SK-N-DZ (cell line): ENCODE results near the gene KCNMA1.
A peak's percentile ranks its signal among the peaks of the same experiment; 100 is the strongest.

ENCODE experiments used
- DNase-seq: peaks from one replicate; pipeline ENCODE4 v3.0.0-alpha.2; 2015; ENCODE audit warnings: low spot score

Gene KCNMA1

DNA sequence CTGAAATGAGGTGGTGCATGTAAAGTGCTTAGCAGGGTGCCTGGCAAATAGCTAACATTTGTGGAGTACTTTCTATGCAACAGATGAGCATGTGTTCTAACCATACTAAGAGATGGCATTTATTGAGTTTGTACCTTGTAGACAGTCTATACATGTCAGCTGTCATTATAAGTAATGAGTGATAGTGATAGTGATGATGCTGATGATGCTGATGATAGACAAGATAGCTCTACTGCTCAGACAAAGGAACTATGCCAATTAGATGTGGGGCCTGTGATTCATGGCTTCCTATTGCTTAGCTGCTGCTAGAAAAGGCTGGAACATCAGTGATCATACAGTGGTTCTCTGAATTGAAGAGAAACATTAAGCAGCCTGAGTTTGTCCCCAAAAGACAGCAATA lies 585.8 kb downstream of the KCNMA1 start:
- DNase-seq: no peak

DNA sequence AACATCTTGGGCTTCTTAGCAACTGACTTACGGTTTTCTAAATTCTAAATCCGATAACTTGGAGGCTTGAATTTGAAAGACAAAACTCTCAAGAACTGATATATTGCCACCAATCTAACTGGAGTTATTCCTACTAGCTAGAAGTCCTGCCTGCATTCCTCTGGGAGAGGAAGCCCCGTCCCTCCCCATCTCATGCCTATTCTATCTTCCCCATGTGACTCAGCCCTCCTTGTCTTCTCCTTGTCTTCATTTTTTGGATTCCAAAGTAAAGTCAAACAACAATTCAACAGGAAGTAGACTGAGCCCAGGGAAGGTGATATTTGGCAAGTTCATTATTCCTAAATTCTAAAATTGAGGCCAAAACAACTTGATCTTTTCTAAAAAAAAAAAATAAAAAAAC lies 587.7 kb downstream of the KCNMA1 start:
- DNase-seq: no peak

DNA sequence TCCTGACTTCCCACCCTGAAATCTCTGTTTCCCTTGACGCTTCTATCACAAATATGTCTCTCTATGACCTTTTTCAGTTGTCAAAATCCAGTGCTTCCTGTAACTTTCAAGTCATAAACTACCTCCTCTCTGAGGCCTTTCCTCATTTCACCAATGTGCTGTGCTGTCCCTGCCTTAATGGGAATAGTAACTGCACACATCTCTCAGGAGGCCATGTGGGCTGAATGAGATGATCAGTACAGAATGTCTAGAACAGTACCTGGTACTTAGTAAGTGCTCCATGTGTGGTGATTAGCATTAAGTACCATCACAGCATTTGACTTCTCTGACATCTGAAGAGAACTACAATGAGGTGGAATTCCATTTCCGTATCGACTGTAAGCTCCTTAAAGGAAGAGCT lies 588.5 kb downstream of the KCNMA1 start:
- no peak for DNase-seq

DNA sequence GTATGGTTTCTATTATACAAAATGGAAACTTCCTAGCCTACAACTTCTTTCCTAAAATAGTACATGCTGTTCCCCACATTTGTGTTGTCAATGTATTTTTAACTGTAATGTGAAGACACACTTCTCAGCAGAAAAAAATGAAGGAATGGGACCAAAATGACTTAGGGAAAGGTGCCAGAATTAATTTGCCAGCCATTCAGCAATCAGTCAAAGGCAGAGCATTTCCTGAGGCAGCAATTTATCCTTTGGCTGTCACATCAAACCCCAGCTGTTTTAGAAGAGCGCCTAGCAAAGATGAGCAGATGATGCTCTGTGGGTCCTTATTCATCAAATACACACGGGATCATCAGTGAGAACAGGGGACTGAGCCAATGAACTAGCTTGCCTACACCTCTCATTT lies 592.5 kb downstream of the KCNMA1 start:
- DNase-seq: no peak

DNA sequence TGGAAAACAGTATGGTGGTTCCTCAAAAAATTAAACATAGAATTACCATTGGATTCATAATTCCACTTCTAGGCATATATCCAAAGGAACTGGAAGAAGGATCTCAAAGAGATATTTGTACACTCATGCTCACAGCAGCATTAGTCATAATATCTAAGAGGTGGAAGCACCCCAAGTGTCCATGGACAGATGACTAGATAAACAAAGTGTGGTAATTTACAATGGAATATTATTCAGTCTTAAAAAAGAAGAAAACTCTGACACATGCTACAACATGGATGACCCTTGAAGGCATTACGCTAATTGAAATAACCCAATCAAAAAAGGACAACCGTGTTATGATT lies 594.2 kb downstream of the KCNMA1 start:
- no peak for DNase-seq

DNA sequence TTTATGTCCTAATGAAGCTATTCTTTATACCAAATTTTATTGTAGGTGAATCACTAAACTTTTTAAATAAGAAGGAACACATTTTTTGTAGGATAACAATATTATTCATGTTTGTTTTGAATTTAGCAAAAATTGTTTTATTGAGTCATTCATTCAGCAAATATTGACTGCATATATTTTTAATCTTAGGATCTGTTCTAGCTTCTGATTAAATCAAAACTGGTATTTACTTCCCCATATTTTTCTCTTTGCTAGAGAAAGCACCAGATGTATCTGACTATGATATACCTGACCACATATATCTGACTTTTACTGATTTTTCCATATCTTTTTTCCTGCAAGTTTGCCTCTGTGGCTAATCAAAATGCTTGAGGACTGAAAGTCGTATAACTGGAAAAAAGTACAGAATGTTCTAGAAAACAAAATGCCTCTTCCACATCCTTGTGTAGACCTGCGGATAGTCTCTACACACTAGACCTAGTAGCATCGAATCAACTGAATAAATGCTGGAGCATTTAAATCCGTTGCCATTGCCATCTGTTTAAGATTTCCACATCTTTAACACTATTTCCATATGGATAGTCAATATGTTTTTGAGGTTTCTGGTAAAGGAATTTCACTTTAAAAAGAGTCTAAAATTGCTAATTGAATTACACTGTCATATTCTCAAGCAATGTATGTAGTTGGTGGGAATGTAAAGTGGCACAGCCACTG lies 594.7 kb downstream of the KCNMA1 start:
- DNase-seq: no peak

DNA sequence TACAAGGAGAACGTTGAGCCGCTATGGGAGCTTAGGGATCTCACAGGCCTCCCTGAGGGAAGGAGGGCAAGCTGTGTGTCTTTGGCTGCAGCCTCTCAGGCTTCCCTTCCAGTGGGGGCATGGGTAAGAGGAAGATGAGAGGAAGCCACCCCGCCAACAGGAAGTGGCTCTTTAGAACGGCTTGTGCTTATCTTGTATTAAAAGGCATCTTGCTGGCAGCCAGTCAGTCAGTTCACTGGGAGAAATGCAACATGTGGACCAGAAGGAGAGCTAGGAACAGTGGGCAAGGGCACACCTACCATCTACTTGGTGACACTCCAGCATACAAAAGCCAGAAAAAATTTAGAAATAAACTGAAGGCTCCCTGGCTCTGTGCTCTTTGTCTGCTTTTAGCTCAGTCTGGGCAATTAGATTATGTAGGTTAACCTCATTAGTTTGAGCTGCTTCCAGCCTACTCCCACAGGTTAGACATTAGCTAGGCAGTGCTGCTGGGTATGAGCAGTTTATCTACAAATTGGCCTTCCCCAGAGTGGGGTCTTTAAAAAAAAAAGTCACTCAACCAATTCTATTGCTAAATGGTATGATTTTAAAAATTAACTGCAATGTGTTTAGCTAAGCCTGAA lies 595.9 kb downstream of the KCNMA1 start:
- DNase-seq: peak; percentile 86

DNA sequence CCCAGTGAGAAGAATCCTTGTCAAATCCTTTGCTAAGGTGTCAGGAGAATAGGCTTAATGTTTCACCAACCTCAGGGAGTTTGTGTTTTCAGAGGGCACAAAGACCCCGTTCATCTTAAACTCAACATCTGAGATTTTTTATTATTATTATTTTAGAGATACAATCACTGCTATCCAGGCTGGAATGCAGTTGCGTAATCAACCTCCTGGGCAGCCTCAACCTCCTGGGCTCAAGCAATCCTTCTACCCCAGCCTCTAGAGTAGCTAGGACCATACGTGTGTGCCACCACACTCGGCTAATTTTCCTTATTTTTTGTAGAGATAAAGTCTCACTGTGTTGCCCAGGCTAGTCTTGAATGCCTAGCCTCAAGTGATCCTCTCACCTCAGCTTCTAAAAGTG lies 599.2 kb downstream of the KCNMA1 start:
- DNase-seq: no peak

DNA sequence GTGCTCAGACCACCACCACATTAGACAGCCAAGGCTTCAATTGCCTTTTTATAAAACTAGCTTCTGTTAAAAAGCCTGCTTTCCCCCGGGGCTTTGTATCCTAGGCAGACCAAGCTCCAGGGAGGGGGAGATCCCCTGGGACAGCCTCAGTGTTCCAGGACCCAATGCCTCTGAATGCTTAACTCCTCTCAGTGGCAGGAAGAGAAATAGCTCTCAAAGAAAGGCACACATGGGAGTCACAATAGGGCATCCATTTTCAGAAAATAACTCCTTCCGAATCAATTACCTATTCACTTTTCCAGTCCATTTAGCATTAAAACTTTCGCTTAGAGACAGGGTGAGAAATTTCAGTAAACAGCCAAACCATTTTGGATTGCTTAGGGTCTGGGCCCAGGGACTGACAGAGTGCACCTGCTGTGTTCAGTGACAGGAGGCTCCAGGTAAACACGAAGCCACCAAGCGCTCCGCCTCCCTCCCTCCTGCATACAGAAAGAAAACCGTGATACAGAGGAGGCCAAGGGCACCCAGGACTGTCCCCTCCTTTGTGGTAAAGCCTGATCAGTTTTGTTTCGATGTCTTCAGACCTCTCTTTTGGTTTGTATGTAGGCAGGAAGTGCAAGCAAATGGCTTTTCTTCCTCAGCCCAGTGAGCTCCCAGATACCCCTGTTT lies 599.7 kb downstream of the KCNMA1 start:
- DNase-seq: peak; percentile 41

DNA sequence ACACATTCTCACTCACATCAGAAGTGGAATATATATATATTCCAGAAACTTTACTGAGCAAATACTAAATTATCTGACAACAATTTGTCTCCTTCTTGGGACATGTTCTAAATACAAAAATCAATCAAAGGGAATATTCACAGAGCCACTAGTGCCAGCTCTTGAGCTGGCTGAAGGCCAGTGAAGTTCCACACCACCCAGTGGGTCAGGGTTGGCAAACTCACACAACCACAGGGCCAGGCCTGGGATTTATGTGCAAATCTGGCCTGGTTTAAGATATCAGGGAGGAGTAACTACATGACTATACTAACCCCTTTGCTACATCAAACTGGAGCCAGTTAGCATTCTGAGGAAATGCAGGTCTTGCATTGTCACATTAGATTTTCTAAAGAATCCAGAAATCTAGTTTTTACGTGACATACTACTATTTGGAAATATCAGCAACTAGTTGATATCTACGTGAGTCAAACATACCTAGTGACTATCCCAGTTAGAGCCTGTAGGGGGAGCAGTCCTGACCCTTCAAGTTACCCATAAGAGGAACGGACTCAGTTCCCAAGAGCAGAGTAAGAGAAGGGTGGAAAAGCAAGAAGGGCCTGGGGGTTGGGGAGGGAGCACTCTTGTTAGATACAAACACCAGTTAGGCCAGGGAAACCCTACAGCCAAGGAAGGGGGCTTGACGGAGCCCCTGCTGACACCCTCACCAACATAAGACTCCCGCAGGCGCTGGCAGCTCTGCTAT lies 600.4 kb downstream of the KCNMA1 start:
- DNase-seq: peak; percentile 38

DNA sequence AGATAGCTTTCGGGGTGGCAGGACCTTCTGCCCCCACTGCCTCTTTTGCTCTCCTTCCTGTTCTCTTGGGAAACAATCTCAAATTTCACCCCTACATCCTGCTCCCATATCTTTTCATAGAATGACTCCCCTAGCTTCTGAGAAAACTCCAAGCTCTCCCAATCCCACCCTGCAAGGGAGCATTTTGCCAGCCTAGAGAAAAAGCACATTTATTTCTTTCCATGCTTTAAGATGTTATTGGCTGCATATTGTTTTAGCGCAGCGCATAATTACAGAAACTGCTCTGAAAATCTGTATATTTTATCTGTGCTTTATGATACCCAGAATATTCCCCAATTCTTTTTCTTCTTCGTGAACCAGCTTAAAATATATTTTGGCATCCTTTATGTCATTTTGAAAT lies 601.3 kb downstream of the KCNMA1 start:
- DNase-seq: no peak

DNA sequence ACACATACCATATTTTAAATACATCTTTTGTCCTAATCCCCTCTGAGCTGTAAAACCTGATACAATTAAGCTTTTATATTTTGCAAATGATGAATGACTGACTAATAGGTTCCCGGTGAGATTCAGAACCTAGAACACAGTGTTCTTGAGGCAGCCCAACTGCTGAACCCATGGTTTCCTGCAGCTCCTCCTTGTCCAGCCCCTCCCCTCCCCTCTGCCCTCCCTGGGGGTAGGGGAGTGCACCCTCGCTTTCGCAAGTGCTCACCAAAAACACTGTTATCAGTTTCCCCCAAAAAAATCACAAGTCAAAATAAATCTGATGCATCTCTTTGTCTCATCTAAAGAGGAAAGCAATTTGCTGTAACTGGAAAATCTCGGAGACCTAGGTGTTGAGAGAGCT lies 602.8 kb downstream of the KCNMA1 start:
- no peak for DNase-seq

DNA sequence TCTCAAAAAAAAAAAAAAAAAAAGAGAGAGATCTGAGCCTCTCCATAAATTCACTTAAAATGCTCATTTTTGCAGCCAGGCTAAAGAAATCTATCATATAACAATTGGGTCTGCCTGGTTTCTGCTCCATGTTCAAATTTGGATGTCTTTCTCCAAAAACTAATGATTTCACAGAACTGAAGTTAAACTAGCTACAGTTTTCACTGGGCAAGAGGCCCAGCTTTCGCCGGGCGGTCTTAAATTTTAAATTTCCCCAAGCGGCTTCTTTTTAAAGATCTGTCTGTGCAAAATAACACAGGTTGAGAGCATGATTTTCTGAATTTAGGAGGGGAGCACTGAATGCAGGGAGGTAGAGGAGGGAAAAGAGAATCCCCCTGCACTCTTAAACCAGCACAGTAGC lies 603.4 kb downstream of the KCNMA1 start:
- no peak for DNase-seq

DNA sequence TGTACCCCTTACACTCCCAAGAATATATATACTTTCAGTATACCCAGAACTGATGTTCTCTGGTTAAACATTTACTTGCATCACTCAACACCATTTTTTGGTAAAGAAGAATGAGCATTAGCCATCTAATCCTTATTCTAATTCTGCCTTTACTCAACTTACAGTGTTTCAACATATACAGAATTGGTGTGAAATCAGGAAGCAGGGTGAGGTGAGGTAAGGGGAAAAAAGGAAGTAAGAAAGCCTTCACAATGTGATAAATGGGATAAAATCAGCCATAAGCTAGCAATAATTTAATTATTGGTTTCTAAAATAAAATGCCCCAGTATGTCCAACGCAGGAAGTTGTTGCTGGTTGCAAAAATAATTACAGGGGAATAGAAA lies 605.4 kb downstream of the KCNMA1 start:
- no peak for DNase-seq

DNA sequence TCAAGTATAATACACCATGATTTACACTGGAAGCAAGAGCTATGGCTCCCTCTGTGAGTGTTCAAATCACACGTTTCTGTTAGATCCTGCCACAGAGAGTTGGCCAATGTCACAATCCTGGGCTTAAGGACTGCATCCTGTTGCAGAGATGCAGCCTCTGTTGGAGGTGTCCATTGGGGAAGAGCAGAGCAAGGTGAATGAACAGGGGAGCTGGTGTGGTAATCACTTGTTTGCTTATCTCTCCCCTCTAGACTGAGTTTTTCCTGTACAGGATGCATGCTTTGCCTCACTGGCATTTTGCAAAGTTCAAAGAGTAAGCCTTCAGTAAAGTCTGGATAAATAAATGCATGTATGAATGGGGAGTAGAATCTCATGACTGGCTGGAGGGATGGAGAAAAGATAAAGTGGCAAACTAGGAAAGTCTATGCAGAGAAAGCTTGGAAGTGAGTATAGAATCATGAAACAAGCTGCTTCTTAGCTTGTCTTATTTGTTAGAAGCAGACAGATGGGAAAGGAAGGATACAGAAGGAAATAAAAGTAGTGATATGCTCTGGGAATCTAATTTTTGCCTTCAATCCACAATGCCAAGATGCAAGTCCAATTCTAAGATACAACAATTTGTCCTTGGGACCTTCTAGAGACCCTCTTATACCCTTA lies 605.9 kb downstream of the KCNMA1 start:
- no peak for DNase-seq

DNA sequence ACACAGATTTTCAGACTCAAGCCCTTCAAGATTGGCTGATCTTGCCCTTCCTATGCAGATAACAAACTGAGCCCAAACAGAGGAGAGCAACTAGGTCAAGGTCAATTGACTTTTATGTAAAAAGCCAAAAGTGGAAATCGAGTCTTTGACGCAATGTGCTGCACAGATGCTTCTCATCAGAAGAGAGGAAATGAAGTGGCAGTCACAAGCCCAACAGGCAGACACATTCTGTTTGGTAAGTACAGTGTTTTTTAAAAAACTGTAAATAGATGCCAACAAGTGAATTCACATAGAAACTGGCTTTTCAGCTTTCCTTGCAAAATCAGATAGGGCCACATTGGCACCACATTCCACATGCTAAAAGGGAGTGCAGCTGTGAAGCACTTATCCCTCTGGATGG lies 606.6 kb downstream of the KCNMA1 start:
- DNase-seq: no peak

DNA sequence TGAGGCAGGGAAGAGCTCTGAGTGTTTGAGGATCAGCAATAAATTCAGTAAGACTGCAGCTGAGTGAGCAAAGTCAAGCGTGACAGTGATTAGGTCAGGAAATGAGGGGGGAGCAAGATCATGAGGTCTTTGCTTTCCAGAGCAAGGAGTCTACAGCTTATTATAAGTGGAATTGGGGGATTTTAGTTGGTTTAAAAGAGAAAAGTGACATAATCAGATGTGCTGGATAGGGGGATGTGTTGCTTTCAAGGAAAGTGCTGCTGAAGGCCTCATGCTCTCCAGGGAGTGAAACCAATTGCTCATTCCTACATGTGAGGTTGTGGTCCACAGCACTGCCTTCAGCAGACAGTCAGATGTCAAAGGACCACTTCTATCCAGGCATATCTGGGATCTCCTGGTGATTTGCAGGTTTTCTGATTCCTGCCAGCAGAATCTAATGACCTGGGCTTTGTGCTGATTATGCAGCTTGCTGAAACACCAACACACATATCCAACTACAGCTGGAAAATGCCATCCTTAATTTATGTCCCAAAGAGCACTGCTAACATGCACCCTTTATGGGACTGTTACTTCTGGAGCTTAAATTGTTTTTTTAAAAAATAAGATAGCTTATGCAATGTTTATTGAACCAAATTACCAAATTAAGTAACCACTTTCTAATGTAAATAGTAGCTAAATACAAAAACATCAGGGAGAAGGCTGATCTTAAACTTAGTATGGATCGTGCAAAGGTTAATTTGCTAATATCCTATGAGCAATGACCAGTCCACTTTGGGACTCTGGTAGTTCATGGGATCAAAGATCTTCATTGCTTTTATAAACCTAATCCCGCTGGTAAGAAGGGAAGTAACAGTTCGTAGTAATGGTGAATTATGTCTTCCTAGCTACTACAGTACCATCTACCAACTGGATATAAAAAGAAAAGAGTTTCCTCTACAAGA lies 607.6 kb downstream of the KCNMA1 start:
- DNase-seq: peak; percentile 52

DNA sequence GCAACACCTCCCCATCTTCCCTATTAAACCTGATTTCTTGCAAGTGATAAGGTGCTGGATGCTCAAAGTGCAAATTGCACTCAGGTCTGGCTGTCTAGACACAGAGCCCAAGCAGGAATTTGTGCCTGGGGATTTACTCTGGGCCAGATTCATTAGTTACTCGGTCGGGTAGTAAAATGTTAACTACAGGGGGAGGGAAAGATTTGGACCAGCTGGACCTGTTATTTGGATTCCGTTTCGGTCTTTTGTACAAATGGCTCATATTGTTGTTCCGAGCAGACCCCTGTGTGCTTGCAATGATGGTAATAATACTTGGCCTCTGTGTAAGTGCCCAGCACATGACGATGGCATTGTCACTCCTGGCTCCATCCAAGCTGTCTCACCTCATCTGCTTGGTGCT lies 609.6 kb downstream of the KCNMA1 start:
- no peak for DNase-seq

DNA sequence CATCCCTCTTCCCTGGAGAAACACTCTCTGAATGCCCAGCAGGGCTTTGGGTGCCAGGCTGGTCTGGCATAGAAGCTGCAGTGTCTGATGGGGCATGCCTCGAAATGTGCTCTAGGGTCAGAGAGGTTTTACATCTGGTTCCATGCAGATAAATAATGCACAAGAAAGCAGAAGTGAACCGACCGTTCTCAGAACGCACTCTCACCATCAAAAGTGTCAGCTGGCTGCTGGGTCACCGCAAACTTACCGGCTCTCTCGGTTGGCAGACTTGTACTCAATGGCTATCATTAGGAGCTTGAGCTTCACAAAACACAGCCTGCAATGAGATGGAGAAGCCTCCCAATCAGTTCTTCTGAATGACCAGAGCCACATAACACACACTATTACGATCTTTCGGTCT lies 610.0 kb downstream of the KCNMA1 start:
- no peak for DNase-seq

DNA sequence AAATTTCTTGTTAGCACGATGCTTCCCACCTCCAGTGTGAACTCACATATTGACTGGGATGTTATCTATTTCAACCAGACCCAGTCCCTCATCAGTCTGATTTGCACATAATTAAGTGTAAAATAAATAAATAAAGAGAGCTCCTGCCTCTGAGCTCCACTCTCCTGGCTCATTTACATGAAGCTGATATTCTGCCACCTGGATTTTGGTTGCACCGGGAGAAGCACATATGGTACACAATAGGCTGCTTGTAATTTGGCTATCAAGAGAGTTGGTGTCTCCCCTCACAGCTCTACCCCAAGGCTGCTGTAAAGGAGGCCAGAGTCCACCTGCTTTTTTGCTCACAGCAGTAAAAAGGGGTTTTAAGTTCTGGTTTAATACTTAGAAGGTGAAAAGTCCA lies 610.5 kb downstream of the KCNMA1 start:
- DNase-seq: no peak

DNA sequence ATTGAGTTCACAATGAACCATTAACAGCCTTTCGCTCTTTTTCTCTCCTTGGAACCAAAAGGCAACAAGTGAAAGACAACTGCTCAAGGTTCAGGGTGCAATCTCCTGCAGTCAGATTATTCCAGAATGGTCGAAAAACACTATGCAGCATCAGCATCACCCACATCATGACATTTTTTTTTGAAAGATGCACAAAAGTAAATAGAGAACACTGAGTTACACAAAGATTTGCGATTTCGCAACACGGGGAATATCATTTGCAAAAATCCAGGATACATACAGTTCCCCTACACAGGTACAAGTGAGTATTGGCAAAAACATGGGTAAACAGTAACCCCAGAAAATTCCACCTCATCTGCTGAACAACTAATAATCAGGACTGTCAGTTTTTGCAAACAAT lies 611.5 kb downstream of the KCNMA1 start:
- no peak for DNase-seq
